Brain pericyte (primary cell): ENCODE data around the gene ZNF780B.
"Not testable (repeated sequence)": the region's sequence is repeated elsewhere in the genome, so short reads cannot be mapped to it uniquely, and the experiment has no call there.

Source experiments
- DNase-seq: peaks from one replicate; pipeline ENCODE4 v3.0.0-alpha.2; 2012; ENCODE audit warnings: low read depth, low spot score

ZNF780B gene

GRCh38 chr19:40038047-40038446 is 18.0 kb downstream of the ZNF780B start:
- not testable (repeated sequence) for DNase-seq

GRCh38 chr19:40035996-40036395 is 20.0 kb downstream of the ZNF780B start:
- no peak for DNase-seq

DNA sequence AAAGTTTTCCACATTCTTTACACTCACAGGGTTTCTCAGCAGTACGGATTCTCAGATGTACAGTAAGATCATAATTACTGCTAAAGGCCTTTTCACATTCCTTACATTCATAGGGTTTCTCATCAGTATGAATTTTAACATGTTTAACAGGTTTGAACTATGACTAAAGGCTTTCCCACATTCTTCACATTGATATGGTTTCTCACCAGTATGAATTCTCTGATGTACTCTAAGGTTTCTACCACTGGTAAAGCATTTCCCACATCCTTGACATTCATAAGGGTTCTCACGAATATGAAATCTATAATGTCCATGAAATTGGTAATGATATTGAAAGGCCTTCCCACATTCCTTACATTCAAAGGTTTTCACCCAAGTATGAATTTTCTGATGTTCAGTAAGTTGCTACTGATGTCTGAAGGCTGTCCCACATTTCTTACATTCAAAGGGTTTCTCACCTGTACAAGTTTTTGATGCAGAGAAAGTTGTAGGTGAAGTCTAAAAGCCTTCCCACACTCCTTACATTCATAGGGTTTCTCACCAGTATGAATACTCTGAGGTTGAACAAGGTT is 22.0 kb downstream of the ZNF780B start:
- DNase-seq = no peak

DNA sequence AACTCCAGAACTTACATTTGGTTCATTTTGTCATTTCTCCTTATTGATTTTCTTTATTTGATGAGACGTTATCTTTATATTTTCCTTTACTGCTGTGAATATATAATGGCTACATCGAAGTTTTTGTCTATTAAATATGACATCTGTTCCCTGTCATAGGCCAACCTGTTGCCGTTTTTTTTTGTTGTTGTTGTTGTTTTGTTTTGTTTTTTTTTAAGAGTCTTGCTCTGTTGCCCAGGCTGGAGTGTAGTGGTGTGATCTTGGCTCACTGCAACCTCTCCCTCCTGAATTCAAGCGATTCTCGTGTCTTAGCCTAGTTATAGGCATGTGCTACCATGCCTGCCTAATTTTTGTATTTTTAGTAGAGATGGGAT is 29.4 kb downstream of the ZNF780B start:
- no peak for DNase-seq

- DNase-seq = no peak
Measured at GRCh38 chr19:40025938-40026596, 30.0 kb downstream of the ZNF780B start.

DNA sequence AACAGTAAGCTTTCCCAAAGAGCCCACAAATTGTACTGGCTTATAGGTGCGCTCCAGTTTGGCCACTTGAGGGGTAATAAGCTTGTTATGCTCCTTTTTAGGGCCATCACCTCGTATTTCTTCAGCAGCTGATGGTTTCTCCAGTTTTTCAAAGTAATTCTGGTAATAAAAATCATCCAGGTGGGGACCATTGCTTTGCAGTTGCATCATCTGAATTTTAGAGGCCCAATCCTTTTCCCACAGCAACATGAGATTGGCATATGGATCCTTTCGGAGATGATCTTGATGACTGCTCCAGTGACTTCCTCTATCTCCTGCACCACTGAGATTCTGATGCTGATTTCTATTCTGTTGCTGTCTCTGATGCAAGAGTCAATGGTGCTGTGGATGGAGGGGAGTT is 32.1 kb downstream of the ZNF780B start:
- no peak for DNase-seq

GRCh38 chr19:40013991-40014390 is 42.0 kb downstream of the ZNF780B start:
- no peak for DNase-seq

DNA sequence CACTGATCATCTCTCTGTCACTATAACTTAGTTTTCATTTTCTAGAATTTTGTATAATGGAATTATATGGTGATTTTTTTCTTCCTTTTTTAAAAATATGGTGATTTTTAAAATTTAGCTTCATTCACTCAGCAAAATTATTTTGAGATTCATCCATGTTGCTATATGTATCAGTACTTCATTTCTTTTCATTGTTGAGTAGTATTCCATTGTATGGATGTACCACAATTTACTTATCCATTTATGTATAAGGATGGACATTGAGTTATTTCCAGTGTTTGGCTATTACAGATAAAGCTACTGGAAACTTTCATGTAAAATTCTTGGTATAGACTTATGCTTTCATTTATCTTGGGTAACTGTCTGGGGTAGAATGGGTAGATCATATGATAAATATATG is 46.4 kb downstream of the ZNF780B start:
- DNase-seq = no peak

GRCh38 chr19:40006273-40006691 is 49.7 kb downstream of the ZNF780B start:
- DNase-seq = no peak

GRCh38 chr19:40005691-40006272 is 50.2 kb downstream of the ZNF780B start:
- no peak for DNase-seq

GRCh38 chr19:39998501-39998900 is 57.5 kb downstream of the ZNF780B start:
- no peak for DNase-seq

- DNase-seq = no peak
Measured at GRCh38 chr19:39997638-39998216, 58.3 kb downstream of the ZNF780B start.

- peak; percentile 43 for DNase-seq
Measured at GRCh38 chr19:39996811-39997637, 59.0 kb downstream of the ZNF780B start, which contains the start of gene ZNF546. Gene ZNF546, plus strand, starts transcription at chr19:39997060. Its CDS starts 1,267 bp downstream, at chr19:39998327.

DNA sequence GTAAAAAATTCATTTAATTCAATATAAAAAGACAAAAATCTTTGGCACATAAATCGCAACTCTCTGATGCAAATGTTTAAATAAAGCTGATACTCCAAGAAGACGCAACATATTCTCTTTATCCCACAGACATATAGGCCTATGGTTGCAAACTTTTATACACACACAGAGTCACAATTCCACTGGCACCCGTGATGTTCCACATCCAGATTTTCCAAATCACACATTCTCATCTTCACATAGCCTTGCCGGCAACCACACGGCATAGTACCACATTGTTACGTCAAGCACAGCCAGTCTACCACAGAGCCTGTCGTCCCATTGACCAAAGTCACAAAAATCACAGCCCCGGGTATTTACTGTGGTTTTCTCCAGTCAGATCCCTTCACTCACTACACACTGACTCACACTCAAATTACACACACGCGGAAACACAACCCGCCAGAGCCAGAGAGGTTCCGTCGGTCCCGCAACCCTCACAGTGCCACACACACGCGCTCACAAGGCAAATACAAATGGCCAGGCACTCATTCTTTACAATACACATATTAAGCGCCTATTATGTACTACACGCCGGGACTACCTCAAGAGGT is 59.7 kb downstream of the ZNF780B start:
- peak; percentile 11 for DNase-seq

GRCh38 chr19:39995794-39996193 is 60.2 kb downstream of the ZNF780B start:
- no peak for DNase-seq

- no peak for DNase-seq
Measured at GRCh38 chr19:39994361-39994760, 61.7 kb downstream of the ZNF780B start.

DNA sequence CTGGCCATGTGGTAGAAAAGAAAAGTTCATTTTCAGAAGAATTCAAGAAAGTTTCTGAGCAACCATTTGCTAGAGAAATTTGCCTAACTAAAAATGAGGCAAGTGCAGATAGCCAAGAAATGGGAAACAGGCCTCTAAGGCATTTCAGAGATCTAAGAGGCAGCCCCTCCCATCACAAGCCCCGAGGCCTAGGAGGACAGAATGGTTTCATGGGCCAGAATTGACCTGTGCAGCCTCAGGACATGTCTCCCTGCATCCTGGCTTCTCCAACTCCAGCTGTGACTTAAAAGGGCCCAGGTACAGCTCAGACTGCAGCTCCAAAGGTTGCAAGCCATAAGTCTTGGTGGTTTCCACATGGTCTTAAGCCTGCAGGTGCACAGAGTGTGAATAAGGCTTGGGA is 62.4 kb downstream of the ZNF780B start:
- no peak for DNase-seq

GRCh38 chr19:39987596-39987995 is 68.4 kb downstream of the ZNF780B start:
- no peak for DNase-seq

DNA sequence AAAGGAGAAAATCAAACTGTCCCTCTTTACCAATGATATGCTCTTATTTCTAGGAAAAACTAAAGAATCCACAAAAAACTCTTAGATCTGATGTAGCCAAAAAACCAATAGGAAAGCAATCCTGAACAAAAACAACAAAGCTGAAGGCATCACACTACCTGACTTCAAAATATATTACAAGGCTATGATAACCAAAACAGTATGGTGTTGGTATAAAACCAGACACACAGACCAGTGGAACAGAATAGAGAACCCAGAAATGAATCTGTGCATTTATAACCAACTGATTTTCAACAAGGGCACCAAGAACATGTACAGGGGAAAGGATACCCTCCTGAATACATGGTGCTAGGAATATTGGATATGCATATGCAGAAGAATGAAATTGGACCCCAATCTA is 68.9 kb downstream of the ZNF780B start:
- DNase-seq = no peak

GRCh38 chr19:39986643-39987042 is 69.4 kb downstream of the ZNF780B start:
- DNase-seq = no peak

- no peak for DNase-seq
Measured at GRCh38 chr19:39983695-39984300, 72.2 kb downstream of the ZNF780B start.
